Lower lobe of right lung (tissue), 2 donors: ENCODE measurements around the gene TPH2. TPM values are rescaled to one million over a fixed set of nuclear protein-coding genes. Genes with fewer than 3 reads are reported as not detected.

Experiments
- ATAC-seq, 2 donors: fragments of 200-7000 bp; cut with Tn5 transposase; one replicate each; pipeline ENCODE4 v1.9.1; 2020 to 2022; ENCODE audit warnings: mild to moderate bottlenecking in 2 of 2, moderate library complexity in 2 of 2
- DNase-seq: peaks from one replicate; pipeline ENCODE4 v3.0.0-alpha.2; 2020
- H3K27ac ChIP-seq: fragments of 200-600 bp; one replicate; pipeline ENCODE4 v1.8.0; 2022
- H3K27me3 ChIP-seq: fragments of 200-600 bp; one replicate; pipeline ENCODE4 v1.8.0; 2022; ENCODE audit warnings: low read depth
- H3K36me3 ChIP-seq: fragments of 200-600 bp; one replicate; pipeline ENCODE4 v1.8.0; 2022; ENCODE audit warnings: mild to moderate bottlenecking
- H3K4me1 ChIP-seq: fragments of 200-600 bp; one replicate; pipeline ENCODE4 v1.8.0; 2022
- H3K4me3 ChIP-seq: fragments of 200-600 bp; one replicate; pipeline ENCODE4 v1.8.0; 2022; ENCODE audit warnings: mild to moderate bottlenecking
- H3K9me3 ChIP-seq: fragments of 200-600 bp; one replicate; pipeline ENCODE4 v1.8.0; 2022
- CTCF ChIP-seq: fragments of 200-600 bp; IDR thresholded peaks from one replicate; pipeline ENCODE4 v1.8.0; 2022; ENCODE audit warnings: antibody characterized with exemption, mild to moderate bottlenecking
- intact Hi-C: fragments of 100-400 bp; cut with DNase I; formaldehyde crosslinking; loops from one replicate; pipeline ENCODE4 v1.11.0; 2022
- total RNA-seq: library from RNA; stranded (reverse); fragmentation: NEBNext Ultra II Directional; extraction: Animal tissue kit (Norgen Biotek cat#: 25700); gene quantifications from one replicate; pipeline ENCODE4 v1.2.1, GENCODE V29; 2021
- donor health status: DM: no; HTN: yes; CAD: no; lungs with severe emphysema.

The TPH2 gene
- total RNA-seq, 1 donor from 2014 or later, result not detected

- peaks cover 74% of the 10 kb centered on the region for H3K36me3 ChIP-seq
- H3K4me1 ChIP-seq, result no peaks in the 10 kb centered on the region
- H3K9me3 ChIP-seq, result no peaks in the 10 kb centered on the region
- no peak for ATAC-seq
- no peak overlapping the region for H3K27ac ChIP-seq
- no peak overlapping the region for H3K4me3 ChIP-seq
- DNase-seq, result no peak
- no peaks in the 10 kb centered on the region for H3K27me3 ChIP-seq
- TF ChIP-seq CTCF, result no peak
- intact Hi-C loops, result no loop called here
Observed at GRCh38 chr12:71904629-71905028, 34.0 kb upstream of the TPH2 start.

DNA sequence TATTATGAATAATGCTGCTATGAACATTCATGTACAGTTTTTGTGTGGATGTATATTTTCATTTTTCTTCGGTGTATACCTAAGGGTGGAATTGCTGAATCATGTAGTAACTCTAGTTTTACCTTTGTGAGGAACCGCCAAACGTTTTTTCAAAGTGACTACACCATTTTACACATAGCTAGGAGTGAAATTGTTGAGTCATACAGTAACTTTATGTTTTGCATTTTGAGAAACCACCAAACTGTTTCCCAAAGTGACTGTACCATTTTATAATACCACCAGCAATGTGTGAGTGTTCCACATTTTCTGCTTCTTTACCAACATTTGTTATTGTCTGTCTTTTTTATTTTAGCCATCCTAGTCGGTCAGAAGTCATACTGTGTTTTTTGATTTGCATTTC lies 3.1 kb upstream of the TPH2 start:
- intact Hi-C loops, result no loop called here
- DNase-seq, result no peak

GRCh38 chr12:71940068-71940467 lies 1.4 kb downstream of the TPH2 start:
- H3K9me3 ChIP-seq, result no peaks in the 10 kb centered on the region
- H3K4me3 ChIP-seq, result no peak overlapping the region
- H3K4me1 ChIP-seq, result no peaks in the 10 kb centered on the region
- no peaks in the 10 kb centered on the region for H3K36me3 ChIP-seq
- TF ChIP-seq CTCF, result no peak
- intact Hi-C loops, result no loop called here
- no peak overlapping the region for H3K27ac ChIP-seq
- peaks cover 31% of the 10 kb centered on the region for H3K27me3 ChIP-seq
- DNase-seq (no peak), ATAC-seq (no peak)

More for the DNA sequence above, 3.1 kb upstream of the TPH2 start:
- ATAC-seq, result no peak
- no peak overlapping the region for H3K27ac ChIP-seq
- no peak overlapping the region for H3K4me3 ChIP-seq
- H3K27me3 ChIP-seq, result peaks cover 23% of the 10 kb centered on the region
- H3K9me3 ChIP-seq, result no peaks in the 10 kb centered on the region
- no peaks in the 10 kb centered on the region for H3K36me3 ChIP-seq
- no peak for TF ChIP-seq CTCF
- H3K4me1 ChIP-seq, result no peaks in the 10 kb centered on the region

DNA sequence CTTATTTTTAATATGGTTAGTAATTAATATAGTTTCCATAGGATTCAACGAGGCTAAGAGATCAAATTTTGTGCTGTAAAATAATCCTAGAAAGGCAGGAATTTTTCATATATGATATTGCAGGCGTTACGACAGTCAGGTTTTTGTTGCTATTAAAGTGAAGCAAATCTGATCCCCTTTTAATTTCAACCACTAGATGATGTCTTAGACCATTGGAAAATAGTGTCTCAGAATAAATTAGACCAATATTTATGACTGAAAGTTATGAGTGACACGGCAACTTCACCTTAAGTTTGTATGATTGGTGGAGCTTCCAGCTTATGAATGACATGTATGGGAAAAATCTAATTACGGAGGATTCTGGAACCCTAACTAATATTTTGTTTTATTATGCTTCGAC lies 2.5 kb downstream of the TPH2 start:
- Histone ChIP-seq H3K27me3 (peaks cover 31% of the 10 kb centered on the region), H3K9me3 (no peaks in the 10 kb centered on the region), H3K4me3 (no peak overlapping the region), H3K36me3 (no peaks in the 10 kb centered on the region), H3K4me1 (no peaks in the 10 kb centered on the region), H3K27ac (no peak overlapping the region)
- no peak for DNase-seq
- no peak for TF ChIP-seq CTCF
- intact Hi-C loops, result no loop called here
- ATAC-seq, result no peak

DNA sequence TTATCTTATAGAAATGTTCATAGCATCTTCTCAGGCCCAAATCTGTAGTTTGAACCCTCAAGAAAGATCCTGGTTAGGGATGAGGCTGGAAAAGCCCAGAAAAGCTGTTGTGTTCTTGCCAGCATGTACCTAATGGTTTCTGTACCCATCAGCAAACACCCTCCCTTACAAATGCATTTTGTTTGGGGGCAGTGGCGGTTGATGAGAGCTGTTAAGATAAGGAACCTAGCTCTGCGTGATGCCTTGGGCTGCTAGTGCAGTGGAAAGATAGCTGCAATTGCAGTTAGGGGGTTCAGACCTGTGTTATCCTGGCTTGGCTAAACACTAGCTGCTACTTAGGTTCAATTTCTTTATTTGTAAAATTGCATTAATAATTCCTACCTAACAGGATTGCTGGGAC lies 3.6 kb downstream of the TPH2 start:
- ATAC-seq (no peak), DNase-seq (no peak)
- H3K27me3 ChIP-seq, result peaks cover 24% of the 10 kb centered on the region
- no peaks in the 10 kb centered on the region for H3K4me1 ChIP-seq
- TF ChIP-seq CTCF, result no peak
- H3K36me3 ChIP-seq, result no peaks in the 10 kb centered on the region
- no peaks in the 10 kb centered on the region for H3K9me3 ChIP-seq
- intact Hi-C loops, result no loop called here
- no peak overlapping the region for H3K4me3 ChIP-seq
- H3K27ac ChIP-seq, result no peak overlapping the region

GRCh38 chr12:71942703-71943102 lies 4.1 kb downstream of the TPH2 start:
- TF ChIP-seq CTCF, result no peak
- intact Hi-C loops, result no loop called here
- H3K4me3 ChIP-seq, result no peak overlapping the region
- H3K27me3 ChIP-seq, result peaks cover 24% of the 10 kb centered on the region
- no peak overlapping the region for H3K27ac ChIP-seq
- ATAC-seq (no peak), DNase-seq (no peak)
- no peaks in the 10 kb centered on the region for H3K4me1 ChIP-seq
- no peaks in the 10 kb centered on the region for H3K9me3 ChIP-seq
- H3K36me3 ChIP-seq, result no peaks in the 10 kb centered on the region
